Smooth muscle cell of trachea (primary cell): ENCODE measurements around the gene HMOX1. TPM values are rescaled to one million over a fixed set of nuclear protein-coding genes. Genes with fewer than 3 reads are reported as not detected.

Experiments used
- total RNA-seq: library from RNA; depleted of rRNA; stranded (reverse); fragments of >200 nt; gene quantifications from 2 replicates; pipeline ENCODE4 v1.2.1, GENCODE V29; 2014

Gene HMOX1, protein sequence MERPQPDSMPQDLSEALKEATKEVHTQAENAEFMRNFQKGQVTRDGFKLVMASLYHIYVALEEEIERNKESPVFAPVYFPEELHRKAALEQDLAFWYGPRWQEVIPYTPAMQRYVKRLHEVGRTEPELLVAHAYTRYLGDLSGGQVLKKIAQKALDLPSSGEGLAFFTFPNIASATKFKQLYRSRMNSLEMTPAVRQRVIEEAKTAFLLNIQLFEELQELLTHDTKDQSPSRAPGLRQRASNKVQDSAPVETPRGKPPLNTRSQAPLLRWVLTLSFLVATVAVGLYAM
- total RNA-seq: 217 and 768 TPM in 2 replicates

GRCh38 chr22:35380537-35381423, at the start of gene HMOX1:
TSS of gene HMOX1 (plus strand) at chr22:35381096. CDS start at chr22:35381174, 78 bp downstream.

DNA sequence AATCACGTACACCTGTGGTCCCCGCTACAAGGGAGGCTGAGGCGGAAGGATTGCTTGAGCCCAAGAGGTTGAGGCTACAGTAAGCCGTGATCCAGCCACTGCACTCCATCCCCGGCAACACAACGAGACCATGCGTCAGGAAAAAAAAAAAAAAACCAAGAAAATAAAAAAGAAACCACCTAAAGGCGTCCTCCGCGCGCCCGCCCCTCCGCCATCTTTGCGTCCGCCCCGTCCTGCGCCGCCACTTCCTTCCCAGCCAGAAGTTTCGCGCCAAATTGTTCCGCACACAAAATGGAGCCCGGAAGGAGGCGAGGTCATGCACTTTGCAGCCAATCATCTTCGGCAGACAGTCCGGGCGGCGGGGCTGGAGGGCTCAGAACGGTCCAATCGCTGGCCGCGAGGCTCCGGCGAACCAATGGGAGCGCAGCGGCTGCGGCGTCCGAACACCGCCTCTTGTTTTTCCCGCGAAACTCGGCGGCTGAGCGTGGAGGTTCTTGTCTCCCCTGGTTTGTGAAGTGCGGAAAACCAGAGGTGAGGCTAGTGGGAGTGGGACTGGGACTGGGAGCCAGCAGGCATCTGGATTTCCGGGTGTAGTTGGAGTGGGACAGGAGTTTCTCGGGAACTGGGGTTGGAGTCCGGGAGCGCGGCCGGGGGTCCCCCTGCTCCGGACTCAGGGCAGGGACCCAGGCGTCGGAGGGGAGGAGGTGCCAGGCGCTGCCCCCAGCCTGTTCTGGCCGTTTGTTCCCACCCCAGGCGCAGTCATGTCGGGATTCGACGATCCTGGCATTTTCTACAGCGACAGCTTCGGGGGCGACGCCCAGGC, 19.0 kb downstream of the HMOX1 start, which contains the start of gene MCM5:
MCM5 (plus strand) TSS at position 463 of the 823 bp plus-strand sequence; CDS start at position 762, 299 bp downstream.

Other genes with a start within 250 kb of the HMOX1 start
- gene HMGXB4, start 123.6 kb upstream of the HMOX1 start, total RNA-seq: 15.7 and 26.2 TPM in 2 replicates
- gene TOM1, start 81.2 kb upstream of the HMOX1 start, total RNA-seq: 26.2 and 62.9 TPM in 2 replicates
- gene MCM5, start 19.0 kb downstream of the HMOX1 start, total RNA-seq: 18.9 and 65.7 TPM in 2 replicates
- under 0.01 and 0.17 TPM in 2 replicates for gene RASD2, start 159.7 kb downstream of the HMOX1 start, total RNA-seq
- gene MB, start 236.2 kb downstream of the HMOX1 start, total RNA-seq: not detected in 2 replicates